GM21825 (cell line): Measurements from ENCODE around the gene SOCS2.

Source experiments
- ATAC-seq: cut with Tn5 transposase; IDR thresholded peaks from one replicate; pipeline ENCODE4 v1.9.1; 2021; ENCODE audit warnings: mild to moderate bottlenecking, moderate library complexity; ENCODE audit not compliant: unreplicated experiment

The SOCS2 gene

DNA sequence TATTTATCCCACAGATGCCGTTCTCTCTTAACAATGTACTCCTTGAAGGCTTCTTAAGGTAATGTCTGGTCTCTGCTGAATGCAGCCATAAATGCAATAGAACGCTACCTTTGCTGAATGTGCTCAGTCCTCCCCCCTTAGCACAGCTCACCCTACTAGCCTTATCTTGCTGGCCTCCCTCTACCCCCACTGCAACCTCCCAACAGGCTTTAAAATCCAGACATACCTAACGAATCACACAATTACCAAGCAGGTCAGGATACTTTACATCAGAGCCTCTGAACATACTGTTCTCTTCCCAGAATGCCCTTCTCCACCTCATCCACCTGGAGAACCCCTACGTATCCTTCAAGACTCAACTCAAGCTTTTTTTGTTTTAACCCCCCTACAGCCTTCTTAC, 53.7 kb downstream of the SOCS2 start:
- no peak for ATAC-seq
